Measurements from ENCODE around the gene MZF1. TPM values are rescaled to one million over a fixed set of nuclear protein-coding genes. Genes with fewer than 3 reads are reported as not detected.
A peak's percentile ranks its signal among the peaks of the same experiment; 100 is the strongest.

Gene MZF1
- total RNA-seq, 1 donor from 2014 or later: 67.6 TPM

DNA sequence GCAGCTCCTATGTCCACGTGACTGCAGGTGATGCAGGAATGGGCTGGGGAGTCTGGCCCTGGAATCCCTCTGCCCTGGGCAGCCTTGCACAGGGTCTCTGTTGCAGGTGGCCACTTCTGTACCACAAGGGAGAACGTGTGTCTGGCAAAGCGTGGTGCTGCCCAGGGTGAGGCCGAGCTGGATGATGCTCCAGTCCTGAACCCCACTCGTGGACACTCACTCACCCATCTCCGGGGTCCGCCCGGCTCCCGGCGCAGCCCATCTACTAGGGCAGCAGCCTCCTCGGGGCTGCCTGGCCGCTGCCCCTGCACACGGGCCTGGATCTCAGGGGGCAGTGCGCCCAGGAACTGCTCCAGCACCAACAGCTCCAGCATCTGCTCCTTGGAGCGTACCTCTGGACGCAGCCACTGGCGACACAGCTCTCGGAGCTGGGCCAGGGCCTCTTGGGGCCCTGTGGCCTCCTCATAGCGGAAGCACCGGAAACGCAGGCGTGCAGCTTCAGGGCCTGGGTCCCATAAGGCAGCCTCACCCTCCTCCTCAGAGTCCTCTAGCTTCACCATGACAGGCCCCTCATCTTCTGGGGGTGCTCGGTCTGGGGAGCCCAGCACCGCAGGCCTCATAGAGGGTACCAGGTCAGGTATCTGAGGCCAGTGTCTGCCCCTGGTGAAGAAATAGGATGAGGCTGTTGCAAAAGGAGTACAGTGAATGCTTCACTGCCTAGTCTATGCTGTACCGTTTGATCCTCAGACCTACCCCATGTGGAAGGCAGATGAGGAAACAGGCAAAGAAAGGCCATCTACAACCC is 2.2 kb downstream of the MZF1 start:
- no peak for DNase-seq (ENCODE audit: low spot score)

GRCh38 chr19:58569943-58570670 is 3.0 kb downstream of the MZF1 start:
- DNase-seq (ENCODE audit: low spot score): no peak

- DNase-seq (ENCODE audit: low spot score): no peak
Measured at GRCh38 chr19:58569191-58569942, 3.8 kb downstream of the MZF1 start.

GRCh38 chr19:58568453-58569130 is 4.5 kb downstream of the MZF1 start:
- no peak for DNase-seq (ENCODE audit: low spot score)

- no peak for DNase-seq (ENCODE audit: low spot score)
Measured at GRCh38 chr19:58566989-58567388, 6.1 kb downstream of the MZF1 start.

- DNase-seq (ENCODE audit: low spot score): no peak
Measured at GRCh38 chr19:58563823-58564222, 9.3 kb downstream of the MZF1 start.

- DNase-seq (ENCODE audit: low spot score): no peak
Measured at GRCh38 chr19:58563034-58563573, 10.0 kb downstream of the MZF1 start.

DNA sequence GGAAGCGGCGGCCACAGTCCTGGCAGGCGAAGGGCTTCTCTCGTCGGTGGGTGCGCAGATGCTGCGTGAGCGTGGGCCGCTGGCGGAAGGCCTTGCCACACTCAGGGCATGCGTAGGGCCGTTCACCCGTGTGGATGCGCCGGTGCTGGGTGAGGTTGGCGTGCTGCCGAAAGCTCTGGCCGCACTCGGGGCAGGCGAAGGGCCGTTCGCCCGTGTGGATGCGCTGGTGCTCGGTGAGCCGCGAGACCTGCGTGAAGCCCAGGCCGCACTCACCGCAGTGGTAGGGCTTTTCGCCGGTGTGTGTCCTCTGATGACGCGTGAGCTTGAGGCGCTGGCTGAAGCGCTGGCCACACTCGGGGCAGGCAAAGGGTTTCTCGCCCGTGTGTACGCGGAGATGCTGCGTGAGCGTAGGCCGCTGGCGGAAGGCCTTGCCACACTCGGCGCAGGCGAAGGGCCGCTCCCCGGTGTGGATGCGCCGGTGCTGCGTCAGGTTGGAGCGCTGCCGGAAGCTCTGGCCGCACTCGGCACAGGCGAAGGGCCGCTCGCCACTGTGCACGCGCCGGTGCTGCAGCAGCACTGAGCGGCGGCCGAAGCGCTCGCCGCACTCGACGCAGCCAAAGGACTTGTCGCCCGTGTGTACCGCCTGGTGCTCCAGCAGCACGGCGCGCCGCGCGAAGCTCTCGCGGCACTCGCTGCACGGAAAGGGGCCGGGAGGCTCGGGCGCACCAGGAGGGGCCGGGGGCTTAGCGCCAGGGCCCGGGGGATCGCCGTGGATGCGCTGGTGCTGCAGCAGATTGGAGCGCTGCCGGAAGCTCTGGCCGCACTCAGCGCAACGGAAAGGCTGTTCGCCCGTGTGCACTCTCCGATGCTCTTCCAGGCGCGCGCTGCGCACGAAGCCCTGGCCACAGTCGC is 10.8 kb downstream of the MZF1 start:
- DNase-seq (ENCODE audit: low spot score): peak; percentile 38

DNA sequence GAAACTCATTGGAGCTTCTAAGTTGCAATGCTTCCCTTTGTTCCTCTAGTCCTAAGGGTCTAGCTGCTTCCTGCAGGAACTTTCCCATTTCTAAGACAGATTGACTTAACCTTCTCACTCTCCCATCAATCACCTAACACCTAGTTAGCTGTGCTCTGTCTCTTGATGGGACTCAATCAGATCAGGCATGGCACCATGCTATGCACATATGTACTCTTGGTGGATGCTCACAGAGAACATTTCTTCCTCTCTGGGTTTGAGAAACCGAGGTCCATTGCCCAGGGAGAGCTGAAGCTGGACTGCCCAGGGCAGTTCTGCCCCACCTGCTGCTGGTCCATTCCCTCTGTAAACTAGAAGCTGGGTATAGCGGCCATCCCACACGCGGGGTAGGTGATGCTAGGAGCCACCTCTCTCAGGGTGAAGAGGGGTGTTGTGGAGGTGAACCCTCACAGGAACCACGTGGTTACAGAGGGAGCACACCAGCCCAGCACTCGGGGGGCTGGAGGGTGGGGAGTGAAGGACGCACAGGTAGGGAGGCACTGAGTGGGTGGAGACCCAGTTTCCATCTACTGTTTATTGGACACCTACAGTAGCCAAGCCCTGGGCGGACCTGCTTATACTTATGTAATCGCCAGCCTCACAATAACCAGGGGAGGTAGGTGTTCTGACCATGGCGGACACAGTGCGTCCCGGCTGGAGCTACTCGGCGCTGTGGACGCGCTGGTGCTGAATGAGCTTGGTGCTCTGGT is 11.6 kb downstream of the MZF1 start:
- no peak for DNase-seq (ENCODE audit: low spot score)

DNA sequence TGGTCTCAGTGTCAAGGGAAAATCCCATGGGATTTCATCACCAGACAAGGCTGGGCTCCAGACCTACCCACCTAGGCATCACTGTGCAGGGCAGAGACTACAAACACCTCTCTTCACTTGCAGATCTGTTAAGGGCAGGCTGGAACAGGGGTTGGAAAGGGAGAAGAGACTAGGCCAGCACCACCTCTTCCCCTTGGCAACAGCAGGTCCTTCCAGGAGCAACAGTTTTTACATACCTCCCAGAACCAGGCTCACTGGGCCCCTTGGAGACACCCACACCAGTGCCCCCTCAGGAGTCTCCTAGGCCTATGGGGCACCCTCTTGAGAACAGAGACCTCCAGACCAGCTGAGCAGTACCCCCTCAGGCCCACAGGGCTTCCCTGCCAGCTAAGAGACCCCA is 12.2 kb downstream of the MZF1 start:
- no peak for DNase-seq (ENCODE audit: low spot score)

GRCh38 chr19:58560007-58560887 is 12.9 kb downstream of the MZF1 start:
- no peak for DNase-seq (ENCODE audit: low spot score)

DNA sequence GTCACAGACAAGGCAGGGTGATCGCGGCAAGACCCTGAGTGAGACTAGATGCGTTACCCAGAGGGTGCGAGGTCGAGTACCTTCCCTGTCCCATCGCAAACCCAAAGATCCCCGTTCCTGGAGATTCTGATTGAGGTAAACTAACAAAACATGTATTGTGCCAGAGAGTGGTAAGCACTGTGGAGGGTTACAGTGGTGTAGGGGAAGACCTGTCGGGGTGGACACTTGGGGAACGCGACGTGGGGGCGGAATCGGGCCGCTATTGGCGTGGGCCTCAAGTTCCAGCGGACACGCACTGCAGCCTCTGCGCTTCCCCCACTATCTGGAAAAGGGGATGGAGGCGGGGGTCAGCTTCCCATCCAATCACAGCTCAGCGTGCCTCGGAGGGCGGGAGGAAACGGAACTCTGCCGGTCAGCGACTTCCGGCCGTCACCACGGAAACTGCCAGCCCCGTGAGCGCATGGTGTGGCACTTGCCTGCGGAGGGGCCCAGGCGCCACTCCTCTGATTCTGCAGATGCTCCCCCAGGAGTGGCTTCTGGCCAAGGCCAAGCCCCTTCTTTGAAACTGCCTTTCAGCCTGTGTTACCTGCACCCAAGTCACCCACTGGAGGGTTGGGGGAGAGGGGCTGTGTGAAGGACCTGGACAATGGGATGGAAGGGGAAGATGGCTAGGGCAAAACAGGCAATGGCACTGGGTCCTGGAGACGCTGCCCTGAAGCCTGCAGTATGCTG is 13.7 kb downstream of the MZF1 start:
- peak; percentile 89 for DNase-seq (ENCODE audit: low spot score)

GRCh38 chr19:58558623-58559274 is 14.4 kb downstream of the MZF1 start:
- peak; percentile 100 for DNase-seq (ENCODE audit: low spot score)

DNA sequence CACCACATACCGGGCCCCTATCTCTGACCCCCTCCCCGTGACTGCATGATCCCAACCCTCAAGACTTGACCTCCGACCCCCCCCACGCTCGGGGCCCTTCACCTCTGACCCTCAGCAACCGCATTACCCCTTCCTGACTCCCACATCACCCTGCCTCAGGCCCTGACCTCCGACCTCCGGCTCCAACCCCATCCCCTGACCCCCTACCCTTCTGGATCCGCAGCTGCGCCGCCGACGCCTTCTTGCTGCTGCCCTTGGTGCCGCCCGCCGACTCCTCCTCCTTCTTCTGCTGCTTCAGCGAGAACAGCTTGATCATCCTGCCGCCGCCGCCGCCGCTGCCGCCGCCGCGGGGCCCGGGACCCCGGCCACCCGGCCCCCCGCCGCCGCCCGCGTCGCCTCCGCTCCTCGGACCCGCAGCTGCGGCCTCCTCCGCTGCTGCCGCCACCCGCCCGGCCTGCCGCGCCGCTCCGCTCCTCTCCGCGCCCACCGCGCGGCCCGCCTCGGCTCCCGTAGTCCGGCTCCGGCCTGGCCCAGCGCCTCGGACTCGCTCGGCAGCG is 15.0 kb downstream of the MZF1 start, which contains the start of gene UBE2M:
Gene UBE2M, minus strand, starts transcription at position 546 of the 557 bp plus-strand sequence. Its CDS starts 230 bp downstream, at position 316.
- DNase-seq (ENCODE audit: low spot score): peak; percentile 39

- no peak for DNase-seq (ENCODE audit: low spot score)
Measured at GRCh38 chr19:58557221-58558065, 15.7 kb downstream of the MZF1 start.

GRCh38 chr19:58556622-58557220 is 16.4 kb downstream of the MZF1 start:
- no peak for DNase-seq (ENCODE audit: low spot score)

Measured in mucosa of gallbladder (tissue), 1 donor.